Chondrocyte (in vitro differentiated cells): Measurements from ENCODE around the gene AUTS2. TPM values are rescaled to one million over a fixed set of nuclear protein-coding genes. Genes with fewer than 3 reads are reported as not detected.

ENCODE experiments used
- DNase-seq: peaks from one replicate; pipeline ENCODE4 v3.0.0; 2021; ENCODE audit warnings: mixed read lengths, low spot score
- H3K27ac Mint-ChIP-seq: one replicate; pipeline ENCODE4 v1.8.0; 2021; ENCODE audit warnings: mild to moderate bottlenecking, moderate library complexity, mixed read lengths; ENCODE audit not compliant: unreplicated experiment
- H3K27me3 Mint-ChIP-seq: 2 replicates; pipeline ENCODE4 v1.8.0; 2021; ENCODE audit warnings: low read depth, mixed read lengths
- H3K36me3 Mint-ChIP-seq: 2 replicates; pipeline ENCODE4 v1.8.0; 2021; ENCODE audit warnings: low read depth, mixed read lengths
- H3K4me1 Mint-ChIP-seq: 2 replicates; pipeline ENCODE4 v1.8.0; 2021; ENCODE audit warnings: low read depth, mild to moderate bottlenecking, mixed read lengths
- H3K4me3 Mint-ChIP-seq: one replicate; pipeline ENCODE4 v1.8.0; 2021; ENCODE audit warnings: mild to moderate bottlenecking, moderate library complexity, mixed read lengths; ENCODE audit not compliant: unreplicated experiment
- H3K9me3 Mint-ChIP-seq: 2 replicates; pipeline ENCODE4 v1.8.0; 2021; ENCODE audit warnings: low read depth, mixed read lengths
- CTCF ChIP-seq: fragments of 200-600 bp; sonication (generic); IDR thresholded peaks from 2 replicates; pipeline ENCODE4 v1.5.0; 2021; ENCODE audit warnings: antibody characterized with exemption, mild to moderate bottlenecking, moderate library complexity
- total RNA-seq: library from RNA; stranded (reverse); gene quantifications from 3 replicates; pipeline ENCODE4 v1.2.1, GENCODE V29; 2021

AUTS2 gene
- total RNA-seq, 1 donor from 2014 or later, result 31.5 TPM

- no peak for TF ChIP-seq CTCF
- H3K27ac Mint-ChIP-seq, result no peak overlapping the region
- H3K27me3 Mint-ChIP-seq, result no peaks in the 10 kb centered on the region
- no peak overlapping the region for H3K4me3 Mint-ChIP-seq
- H3K9me3 Mint-ChIP-seq, result peaks cover 1% of the 10 kb centered on the region
- DNase-seq, result no peak
- no peaks in the 10 kb centered on the region for H3K36me3 Mint-ChIP-seq
- peaks cover 6% of the 10 kb centered on the region for H3K4me1 Mint-ChIP-seq
Observed at GRCh38 chr7:70479153-70480021, 881.1 kb downstream of the AUTS2 start.

GRCh38 chr7:70480927-70481569, 882.8 kb downstream of the AUTS2 start:
- no peak for TF ChIP-seq CTCF
- no peaks in the 10 kb centered on the region for H3K36me3 Mint-ChIP-seq
- H3K27me3 Mint-ChIP-seq, result no peaks in the 10 kb centered on the region
- peaks cover 9% of the 10 kb centered on the region for H3K9me3 Mint-ChIP-seq
- H3K4me1 Mint-ChIP-seq, result peaks cover 6% of the 10 kb centered on the region
- DNase-seq, result no peak
- H3K4me3 Mint-ChIP-seq, result no peak overlapping the region
- H3K27ac Mint-ChIP-seq, result peak overlapping the region; percentile 3

- no peak overlapping the region for H3K27ac Mint-ChIP-seq
- DNase-seq, result no peak
Observed at GRCh38 chr7:70481570-70482123, 883.4 kb downstream of the AUTS2 start.

DNA sequence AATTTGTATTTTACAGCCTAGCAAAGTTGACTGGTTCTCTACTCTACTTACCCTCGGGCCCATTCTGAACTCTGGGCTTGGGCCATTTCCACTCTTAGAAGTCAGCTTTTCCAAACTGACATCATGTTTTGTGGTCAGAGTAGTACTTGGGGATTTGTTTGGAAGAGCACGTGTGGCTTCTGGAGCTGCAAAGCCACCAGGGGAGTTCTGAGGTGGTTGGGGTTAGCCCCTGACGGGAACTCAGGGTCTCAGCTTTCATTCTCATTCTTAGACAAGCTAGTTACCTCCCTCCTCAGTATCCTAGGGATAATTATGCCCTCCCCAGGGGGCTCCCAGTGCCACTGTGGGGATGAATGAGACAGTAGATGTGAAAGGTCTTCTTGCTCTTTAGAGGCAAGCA, 886.0 kb downstream of the AUTS2 start:
- H3K9me3 Mint-ChIP-seq, result peaks cover 9% of the 10 kb centered on the region

More at GRCh38 chr7:70481570-70482123, 883.4 kb downstream of the AUTS2 start:
- Mint-ChIP-seq H3K9me3 (peaks cover 9% of the 10 kb centered on the region), H3K27me3 (no peaks in the 10 kb centered on the region), H3K4me1 (peaks cover 6% of the 10 kb centered on the region), H3K36me3 (no peaks in the 10 kb centered on the region), H3K4me3 (no peak overlapping the region)
- TF ChIP-seq CTCF, result no peak

More for the DNA sequence above, 886.0 kb downstream of the AUTS2 start:
- Mint-ChIP-seq H3K4me1 (peaks cover under 1% of the 10 kb centered on the region), H3K4me3 (no peak overlapping the region), H3K36me3 (no peaks in the 10 kb centered on the region), H3K27me3 (no peaks in the 10 kb centered on the region), H3K27ac (no peak overlapping the region)
- DNase-seq, result no peak
- TF ChIP-seq CTCF, result no peak
